PC-3 (cell line): ENCODE data around the gene KCNQ4. TPM values are rescaled to one million over a fixed set of nuclear protein-coding genes. Genes with fewer than 3 reads are reported as not detected.

Experiments used
- ATAC-seq: fragments of 200-7000 bp; cut with Tn5 transposase; 2 replicates; pipeline ENCODE4 v1.9.1; 2020; ENCODE audit warnings: mild to moderate bottlenecking, moderate library complexity
- BruUV-seq: library from RNA; stranded (reverse); fragments of 400-500 nt; replicated peaks from 2 replicates; lab custom pipeline; 2021; lab: Mats Ljungman, UMichigan
- CTCF ChIA-PET: fragments of 300-600 bp; sonication (Branson Sonifier 250); formaldehyde crosslinking; loops from one replicate; lab custom pipeline; 2022; ENCODE audit warnings: antibody characterized with exemption; lab: Charles Lee
- POLR2A ChIA-PET: fragments of 300-600 bp; sonication (Branson Sonifier 250); formaldehyde crosslinking; loops from one replicate; lab custom pipeline; 2022; ENCODE audit warnings: antibody characterized with exemption; ENCODE audit not compliant: unreplicated experiment; lab: Charles Lee
- DNase-seq: peaks from one replicate; pipeline ENCODE4 v3.0.0-alpha.2; 2015
- H2AFZ ChIP-seq: fragments of 300-600 bp; sonication (generic); 2 replicates; pipeline ENCODE4 v1.6.0; 2016; ENCODE audit warnings: antibody characterized with exemption, low read length
- H3F3A ChIP-seq: fragments of 300-600 bp; sonication (generic); one replicate; pipeline ENCODE4 v1.6.0; 2017; ENCODE audit warnings: antibody characterized with exemption, low read length, control low read depth, mild to moderate bottlenecking; ENCODE audit not compliant: unreplicated experiment
- H3K27ac ChIP-seq: fragments of 300-600 bp; sonication (generic); 2 replicates; pipeline ENCODE4 v1.5.1; 2016; ENCODE audit warnings: mild to moderate bottlenecking, low read length
- H3K27me3 ChIP-seq: fragments of 300-600 bp; sonication (generic); 2 replicates; pipeline ENCODE4 v1.6.1; 2016; ENCODE audit warnings: low read length, mixed read lengths
- H3K36me3 ChIP-seq: fragments of 300-600 bp; sonication (generic); 2 replicates; pipeline ENCODE4 v1.6.1; 2016; ENCODE audit warnings: low read depth, mixed run types, low read length, mixed read lengths
- H3K4me1 ChIP-seq: fragments of 300-600 bp; sonication (generic); 2 replicates; pipeline ENCODE4 v1.5.1; 2016; ENCODE audit warnings: low read length; ENCODE audit not compliant: insufficient read depth
- H3K4me2 ChIP-seq: fragments of 300-600 bp; sonication (generic); 2 replicates; pipeline ENCODE4 v1.6.0; 2016; ENCODE audit warnings: low read length
- H3K4me3 ChIP-seq: fragments of 300-600 bp; sonication (generic); 2 replicates; pipeline ENCODE4 v1.5.1; 2016; ENCODE audit warnings: mild to moderate bottlenecking, low read length, mixed read lengths
- H3K79me2 ChIP-seq: fragments of 300-600 bp; sonication (generic); 2 replicates; pipeline ENCODE4 v1.6.1; 2017; ENCODE audit warnings: low read length, mixed read lengths
- H3K9ac ChIP-seq: fragments of 300-600 bp; sonication (generic); 2 replicates; pipeline ENCODE4 v1.6.0; 2016; ENCODE audit warnings: mild to moderate bottlenecking, low read length
- H3K9me2 ChIP-seq: fragments of 300-600 bp; sonication (generic); replicated peaks from 2 replicates; pipeline ENCODE4 v1.6.1; 2016; ENCODE audit warnings: mixed run types, low read length, mixed read lengths
- H3K9me3 ChIP-seq: fragments of 300-600 bp; sonication (generic); 2 replicates; pipeline ENCODE4 v1.6.1; 2016; ENCODE audit warnings: low read length, mixed read lengths
- H4K20me1 ChIP-seq: fragments of 300-600 bp; sonication (generic); 2 replicates; pipeline ENCODE4 v1.6.1; 2016; ENCODE audit warnings: low read length, mixed read lengths
- EZH2 ChIP-seq: fragments of 300-600 bp; sonication (generic); IDR thresholded peaks from one replicate; pipeline ENCODE4 v1.6.1; 2017; ENCODE audit warnings: antibody characterized with exemption, mild to moderate bottlenecking, low read length; ENCODE audit not compliant: unreplicated experiment
- EZH2phosphoT487 ChIP-seq: fragments of 300-600 bp; sonication (generic); IDR thresholded peaks from 2 replicates; pipeline ENCODE4 v1.6.1; 2018; ENCODE audit warnings: mild to moderate bottlenecking, antibody characterized with exemption, low read length, borderline replicate concordance
- intact Hi-C: fragments of 100-400 bp; cut with micrococcal nuclease; formaldehyde crosslinking; loops from 2 replicates; pipeline ENCODE4 v1.9.0; 2023
- total RNA-seq: library from RNA; depleted of rRNA; stranded (reverse); fragments of >200 nt; gene quantifications from 2 replicates; pipeline ENCODE4 v1.2.3, GENCODE V29; 2014
- TF ChIP-seq, protein P1 (sequence below): fragments of 300-600 bp; sonication (generic); conservative IDR thresholded peaks from 2 replicates; pipeline ENCODE4 v1.5.1; 2017; ENCODE audit warnings: antibody characterized with exemption, low read depth, mild to moderate bottlenecking, low read length

The KCNQ4 gene
- total RNA-seq, 1 experiment from 2014 or later = 2.5 TPM

- Histone ChIP-seq H3K27me3 (no peaks in the 10 kb centered on the region), H3K36me3 (peaks cover 27% of the 10 kb centered on the region; the same call in 1 of the 2 replicates), H3K4me1 (no peaks in the 10 kb centered on the region), H2AFZ (no peak overlapping the region), H3K4me3 (no peak overlapping the region), H3K79me2 (no peaks in the 10 kb centered on the region), H3K4me2 (no peak overlapping the region), H3F3A (no peaks in the 10 kb centered on the region), H3K9ac (no peak overlapping the region), H3K27ac (no peak overlapping the region), H3K9me3 (no peaks in the 10 kb centered on the region), H3K9me2 (no peaks in the 10 kb centered on the region), H4K20me1 (no peaks in the 10 kb centered on the region)
- BruUV-seq = no TSS peak
- ATAC-seq = no peak
- ChIA-PET POLR2A (no interaction called here), CTCF (no interaction called here)
- DNase-seq = no peak
- TF ChIP-seq EZH2phosphoT487 = no peak
- TF ChIP-seq, protein P1, sequence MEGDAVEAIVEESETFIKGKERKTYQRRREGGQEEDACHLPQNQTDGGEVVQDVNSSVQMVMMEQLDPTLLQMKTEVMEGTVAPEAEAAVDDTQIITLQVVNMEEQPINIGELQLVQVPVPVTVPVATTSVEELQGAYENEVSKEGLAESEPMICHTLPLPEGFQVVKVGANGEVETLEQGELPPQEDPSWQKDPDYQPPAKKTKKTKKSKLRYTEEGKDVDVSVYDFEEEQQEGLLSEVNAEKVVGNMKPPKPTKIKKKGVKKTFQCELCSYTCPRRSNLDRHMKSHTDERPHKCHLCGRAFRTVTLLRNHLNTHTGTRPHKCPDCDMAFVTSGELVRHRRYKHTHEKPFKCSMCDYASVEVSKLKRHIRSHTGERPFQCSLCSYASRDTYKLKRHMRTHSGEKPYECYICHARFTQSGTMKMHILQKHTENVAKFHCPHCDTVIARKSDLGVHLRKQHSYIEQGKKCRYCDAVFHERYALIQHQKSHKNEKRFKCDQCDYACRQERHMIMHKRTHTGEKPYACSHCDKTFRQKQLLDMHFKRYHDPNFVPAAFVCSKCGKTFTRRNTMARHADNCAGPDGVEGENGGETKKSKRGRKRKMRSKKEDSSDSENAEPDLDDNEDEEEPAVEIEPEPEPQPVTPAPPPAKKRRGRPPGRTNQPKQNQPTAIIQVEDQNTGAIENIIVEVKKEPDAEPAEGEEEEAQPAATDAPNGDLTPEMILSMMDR = peak; percentile 28; the same call in 1 of the 2 replicates
- no peak for TF ChIP-seq EZH2
- intact Hi-C loops = loop anchor here (5.0 kb wide), 3 partner anchors 78 to 182 kb away; partner anchors contain the start of gene NFYC
These were observed 13.1 kb upstream of the KCNQ4 start for GRCh38 chr1:40770296-40771070.

DNA sequence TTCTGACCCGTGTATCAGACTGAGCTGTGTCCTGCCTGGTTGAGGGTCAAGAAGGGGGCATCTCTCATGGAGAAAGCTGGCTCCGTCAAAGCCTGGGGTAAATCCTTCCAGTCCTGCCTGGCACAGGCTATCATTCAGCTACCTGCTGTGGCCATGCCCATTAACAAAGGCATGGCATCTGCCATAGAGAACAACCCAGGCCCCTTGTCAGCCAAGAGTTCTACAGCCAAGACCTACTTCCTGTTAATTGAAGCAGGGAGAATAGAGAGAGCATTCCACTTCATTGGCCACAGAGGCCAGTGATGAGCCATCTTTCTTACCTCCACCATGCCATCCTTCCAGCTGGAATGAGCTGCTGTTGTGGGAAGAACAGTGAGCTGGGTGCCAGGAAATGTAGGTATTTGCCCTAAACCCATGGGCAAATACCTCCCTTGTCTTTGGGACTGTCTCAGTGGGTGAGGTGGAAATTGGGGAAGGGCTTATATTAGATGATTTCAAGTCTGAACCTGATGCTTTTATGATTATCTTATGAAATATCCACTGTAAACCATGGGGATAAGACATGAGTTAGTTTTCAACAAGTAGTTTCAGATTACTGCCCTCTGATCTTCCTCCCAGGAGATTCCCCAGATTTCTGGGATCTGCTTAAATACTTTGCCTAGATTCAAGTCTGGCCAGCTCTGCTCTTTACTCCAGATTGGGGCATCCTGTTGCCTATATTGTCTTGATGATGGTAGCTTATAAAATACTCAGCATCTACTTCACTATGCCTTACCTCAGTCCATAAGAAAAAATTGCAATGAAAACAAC lies 11.2 kb upstream of the KCNQ4 start:
- H4K20me1 ChIP-seq = no peaks in the 10 kb centered on the region
- DNase-seq (no peak), ATAC-seq (no peak)
- H3K79me2 ChIP-seq = no peaks in the 10 kb centered on the region
- TF ChIP-seq, protein P1 = no peak
- no peak overlapping the region for H3K4me3 ChIP-seq
- no peak overlapping the region for H3K27ac ChIP-seq
- no peaks in the 10 kb centered on the region for H3K27me3 ChIP-seq
- intact Hi-C loops = loop anchor here (5.0 kb wide), 3 partner anchors 80 to 180 kb away; partner anchors contain the start of gene NFYC
- H3K36me3 ChIP-seq = peaks cover 10% of the 10 kb centered on the region; the same call in 1 of the 2 replicates
- no peaks in the 10 kb centered on the region for H3K9me3 ChIP-seq
- no peaks in the 10 kb centered on the region for H3K9me2 ChIP-seq
- H3F3A ChIP-seq = no peaks in the 10 kb centered on the region
- ChIA-PET CTCF (no interaction called here), POLR2A (no interaction called here)
- no peak overlapping the region for H2AFZ ChIP-seq
- H3K4me2 ChIP-seq = no peak overlapping the region
- BruUV-seq = no TSS peak
- H3K9ac ChIP-seq = no peak overlapping the region
- H3K4me1 ChIP-seq = no peaks in the 10 kb centered on the region
